Measurements from ENCODE around the gene GRIA2.

Gene GRIA2

DNA sequence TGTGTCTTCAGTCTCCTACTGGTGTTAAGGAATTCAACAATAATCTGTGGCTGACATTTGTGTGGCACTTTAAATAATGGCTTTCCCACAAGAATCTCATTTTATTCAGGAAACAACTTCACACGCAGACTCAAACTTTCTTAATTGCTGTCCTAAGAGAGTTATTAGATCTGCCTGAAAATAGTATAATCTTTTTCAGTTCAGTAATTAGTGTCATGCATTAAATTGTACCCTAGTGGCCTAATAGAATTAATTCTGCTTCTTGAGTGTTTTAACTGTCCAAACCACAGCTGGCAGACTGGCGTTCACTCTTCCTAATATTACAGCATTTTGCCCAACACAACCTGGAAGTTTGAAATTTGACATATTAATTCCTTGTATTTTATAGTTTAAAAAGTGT lies 107.1 kb downstream of the GRIA2 start:
- no peak overlapping the region for H3K4me3 ChIP-seq (ENCODE audit: low read depth, low read length)
- TF ChIP-seq, protein P1, sequence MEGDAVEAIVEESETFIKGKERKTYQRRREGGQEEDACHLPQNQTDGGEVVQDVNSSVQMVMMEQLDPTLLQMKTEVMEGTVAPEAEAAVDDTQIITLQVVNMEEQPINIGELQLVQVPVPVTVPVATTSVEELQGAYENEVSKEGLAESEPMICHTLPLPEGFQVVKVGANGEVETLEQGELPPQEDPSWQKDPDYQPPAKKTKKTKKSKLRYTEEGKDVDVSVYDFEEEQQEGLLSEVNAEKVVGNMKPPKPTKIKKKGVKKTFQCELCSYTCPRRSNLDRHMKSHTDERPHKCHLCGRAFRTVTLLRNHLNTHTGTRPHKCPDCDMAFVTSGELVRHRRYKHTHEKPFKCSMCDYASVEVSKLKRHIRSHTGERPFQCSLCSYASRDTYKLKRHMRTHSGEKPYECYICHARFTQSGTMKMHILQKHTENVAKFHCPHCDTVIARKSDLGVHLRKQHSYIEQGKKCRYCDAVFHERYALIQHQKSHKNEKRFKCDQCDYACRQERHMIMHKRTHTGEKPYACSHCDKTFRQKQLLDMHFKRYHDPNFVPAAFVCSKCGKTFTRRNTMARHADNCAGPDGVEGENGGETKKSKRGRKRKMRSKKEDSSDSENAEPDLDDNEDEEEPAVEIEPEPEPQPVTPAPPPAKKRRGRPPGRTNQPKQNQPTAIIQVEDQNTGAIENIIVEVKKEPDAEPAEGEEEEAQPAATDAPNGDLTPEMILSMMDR (IDR thresholded peaks at IDR 0.05; ENCODE audit: low read depth, low read length, missing control alignments) = no peak
- no peak for DNase-seq (ENCODE audit: low read depth)

DNA sequence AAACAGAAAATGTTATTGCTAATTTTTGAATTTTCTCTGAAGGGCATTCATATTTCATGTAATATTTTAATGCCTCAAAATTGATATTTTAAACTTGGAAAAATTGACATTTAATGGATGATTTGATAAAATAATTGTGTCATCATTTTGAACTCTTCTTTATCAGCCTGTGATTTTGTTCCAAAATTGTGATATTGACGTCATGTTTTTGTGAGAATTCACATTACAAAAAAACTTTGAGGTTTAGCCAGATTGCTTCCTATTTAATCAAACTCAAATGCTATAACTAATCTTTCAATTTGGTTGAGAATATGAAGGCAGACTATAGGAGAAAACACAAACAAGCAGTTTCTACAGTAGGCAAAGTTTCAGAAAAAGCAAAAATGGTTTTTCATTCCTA lies 137.4 kb downstream of the GRIA2 start:
- TF ChIP-seq, protein P1 (IDR thresholded peaks at IDR 0.05; ENCODE audit: low read depth, low read length, missing control alignments) = no peak
- DNase-seq (ENCODE audit: low read depth) = no peak
- no peak overlapping the region for H3K4me3 ChIP-seq (ENCODE audit: low read depth, low read length)

DNA sequence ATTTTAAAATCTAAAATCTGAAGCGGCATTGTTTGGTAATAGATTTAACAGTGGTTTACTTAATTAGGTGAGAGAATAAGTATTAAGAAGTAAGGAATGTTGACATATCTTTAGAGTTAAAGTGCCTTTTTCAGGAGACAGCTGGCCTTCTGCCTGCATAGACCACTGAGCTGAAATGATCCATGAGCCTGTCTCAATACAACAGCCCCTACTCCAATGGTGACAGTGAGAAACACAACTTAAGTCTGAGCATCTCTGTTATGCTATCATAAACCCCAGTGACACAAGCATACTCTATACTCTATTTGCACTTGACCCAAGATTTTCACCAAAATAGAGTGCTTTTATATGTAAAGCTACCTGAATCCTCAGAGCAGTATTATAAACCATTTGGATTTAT lies 137.9 kb downstream of the GRIA2 start:
- no peak overlapping the region for H3K4me3 ChIP-seq (ENCODE audit: low read depth, low read length)
- no peak for DNase-seq (ENCODE audit: low read depth)
- TF ChIP-seq, protein P1 (IDR thresholded peaks at IDR 0.05; ENCODE audit: low read depth, low read length, missing control alignments) = no peak

DNA sequence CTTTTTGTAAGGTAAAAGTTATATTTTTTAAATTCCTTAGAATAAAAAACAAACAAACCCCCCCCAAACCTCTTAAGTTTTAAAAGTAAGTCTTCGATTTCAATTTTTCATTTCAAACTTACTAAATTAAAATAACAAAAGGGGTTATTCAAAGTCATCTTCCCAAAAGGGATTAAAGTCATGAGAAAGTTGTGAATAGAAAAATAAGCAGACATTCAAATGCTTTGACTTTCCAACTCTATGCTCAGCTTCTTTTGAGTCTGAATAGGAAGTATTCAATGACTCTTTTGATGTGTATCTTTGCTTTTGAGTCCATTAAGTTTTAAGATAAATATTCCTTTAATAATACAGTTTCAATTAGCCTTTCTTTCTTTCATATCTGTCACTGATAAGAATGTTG lies 138.3 kb downstream of the GRIA2 start:
- DNase-seq (ENCODE audit: low read depth) = no peak
- TF ChIP-seq, protein P1 (IDR thresholded peaks at IDR 0.05; ENCODE audit: low read depth, low read length, missing control alignments) = no peak

DNA sequence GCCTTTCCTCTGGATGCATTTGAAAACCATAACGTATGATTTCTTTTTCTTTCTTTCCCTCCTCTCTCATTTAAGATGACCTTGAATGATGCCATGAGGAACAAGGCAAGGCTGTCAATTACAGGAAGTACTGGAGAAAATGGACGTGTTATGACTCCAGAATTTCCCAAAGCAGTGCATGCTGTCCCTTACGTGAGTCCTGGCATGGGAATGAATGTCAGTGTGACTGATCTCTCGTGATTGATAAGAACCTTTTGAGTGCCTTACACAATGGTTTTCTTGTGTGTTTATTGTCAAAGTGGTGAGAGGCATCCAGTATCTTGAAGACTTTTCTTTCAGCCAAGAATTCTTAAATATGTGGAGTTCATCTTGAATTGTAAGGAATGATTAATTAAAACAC lies 142.8 kb downstream of the GRIA2 start:
- TF ChIP-seq, protein P1 (IDR thresholded peaks at IDR 0.05; ENCODE audit: low read depth, low read length, missing control alignments) = no peak
- no peak overlapping the region for H3K4me3 ChIP-seq (ENCODE audit: low read depth, low read length)
- no peak for DNase-seq (ENCODE audit: low read depth)

More for the DNA sequence above, 138.3 kb downstream of the GRIA2 start:
- H3K4me3 ChIP-seq (ENCODE audit: low read depth, low read length) = no peak overlapping the region

DNA sequence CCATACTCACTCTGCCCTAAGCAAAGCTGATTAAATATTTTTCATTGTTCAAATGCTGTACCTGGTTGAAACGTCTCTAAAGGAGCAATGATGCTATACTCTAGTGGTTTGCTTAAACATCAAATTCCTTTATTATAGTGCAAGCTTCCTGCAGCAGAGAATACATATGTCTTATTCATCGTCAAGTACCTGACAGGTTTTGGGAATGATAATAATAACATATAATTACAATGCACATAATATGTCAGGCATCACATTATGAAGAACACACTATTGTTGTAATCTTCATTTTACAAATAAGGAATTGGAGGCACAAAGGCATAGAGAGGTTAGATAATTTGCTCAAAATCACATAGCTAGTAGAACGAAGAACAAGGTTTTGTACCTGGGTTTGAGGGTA lies 151.6 kb downstream of the GRIA2 start:
- H3K4me3 ChIP-seq (ENCODE audit: low read depth, low read length) = no peak overlapping the region
- TF ChIP-seq, protein P1 (IDR thresholded peaks at IDR 0.05; ENCODE audit: low read depth, low read length, missing control alignments) = no peak
- no peak for DNase-seq (ENCODE audit: low read depth)

DNA sequence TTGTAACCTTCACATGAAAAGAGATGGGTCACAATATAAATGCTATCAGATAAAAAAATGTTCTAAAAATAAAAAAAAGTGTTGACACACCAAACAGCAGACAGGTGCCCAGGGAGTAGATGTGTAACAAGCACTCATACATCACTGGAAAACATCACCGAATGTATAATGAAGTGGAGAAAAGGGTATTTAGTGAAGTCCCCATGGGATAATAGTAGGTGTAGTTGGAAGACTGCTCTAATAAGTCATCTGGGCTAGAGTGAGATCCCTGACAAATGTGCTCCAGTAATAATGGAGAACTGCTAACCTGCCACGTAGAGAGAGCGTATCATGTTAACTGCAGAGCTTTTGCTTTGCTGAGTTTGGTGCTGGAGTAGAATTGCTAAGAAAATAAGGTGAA lies 152.0 kb downstream of the GRIA2 start:
- TF ChIP-seq, protein P1 (IDR thresholded peaks at IDR 0.05; ENCODE audit: low read depth, low read length, missing control alignments) = no peak
- DNase-seq (ENCODE audit: low read depth) = no peak
- H3K4me3 ChIP-seq (ENCODE audit: low read depth, low read length) = no peak overlapping the region
